ENCODE measurements around the gene SET. TPM values are rescaled to one million over a fixed set of nuclear protein-coding genes. Genes with fewer than 3 reads are reported as not detected.
A peak's percentile ranks its signal among the peaks of the same experiment; 100 is the strongest.
"Not testable (repeated sequence)": the region's sequence is repeated elsewhere in the genome, so short reads cannot be mapped to it uniquely, and the experiment has no call there.

Gene SET
- total and polyA plus RNA-seq, 9 donors: 288 to 388 (median 338) TPM

- Histone ChIP-seq H3K4me1 (ENCODE audit: control insufficient read depth, insufficient read depth, low read length) (peaks cover 26% of the 10 kb centered on the region), H3K27me3 (ENCODE audit: control insufficient read depth, insufficient read depth, low read length) (no peaks in the 10 kb centered on the region), H3K4me3 (ENCODE audit: low read length) (peak overlapping the region; percentile 61), H3K27ac (ENCODE audit: low read length) (peak overlapping the region; percentile 67), H3K36me3 (ENCODE audit: control insufficient read depth, insufficient read depth, low read length) (no peaks in the 10 kb centered on the region), H3K9me3 (replicated peaks; ENCODE audit: control insufficient read depth, low read depth, low read length) (no peaks in the 10 kb centered on the region)
- WGBS (ENCODE audit: insufficient coverage): 3% methylated on average over 13 of the region's 15 CpGs
- peak; percentile 91 for DNase-seq
Measured at GRCh38 chr9:128684325-128685199, 4.5 kb upstream of the SET start.

DNA sequence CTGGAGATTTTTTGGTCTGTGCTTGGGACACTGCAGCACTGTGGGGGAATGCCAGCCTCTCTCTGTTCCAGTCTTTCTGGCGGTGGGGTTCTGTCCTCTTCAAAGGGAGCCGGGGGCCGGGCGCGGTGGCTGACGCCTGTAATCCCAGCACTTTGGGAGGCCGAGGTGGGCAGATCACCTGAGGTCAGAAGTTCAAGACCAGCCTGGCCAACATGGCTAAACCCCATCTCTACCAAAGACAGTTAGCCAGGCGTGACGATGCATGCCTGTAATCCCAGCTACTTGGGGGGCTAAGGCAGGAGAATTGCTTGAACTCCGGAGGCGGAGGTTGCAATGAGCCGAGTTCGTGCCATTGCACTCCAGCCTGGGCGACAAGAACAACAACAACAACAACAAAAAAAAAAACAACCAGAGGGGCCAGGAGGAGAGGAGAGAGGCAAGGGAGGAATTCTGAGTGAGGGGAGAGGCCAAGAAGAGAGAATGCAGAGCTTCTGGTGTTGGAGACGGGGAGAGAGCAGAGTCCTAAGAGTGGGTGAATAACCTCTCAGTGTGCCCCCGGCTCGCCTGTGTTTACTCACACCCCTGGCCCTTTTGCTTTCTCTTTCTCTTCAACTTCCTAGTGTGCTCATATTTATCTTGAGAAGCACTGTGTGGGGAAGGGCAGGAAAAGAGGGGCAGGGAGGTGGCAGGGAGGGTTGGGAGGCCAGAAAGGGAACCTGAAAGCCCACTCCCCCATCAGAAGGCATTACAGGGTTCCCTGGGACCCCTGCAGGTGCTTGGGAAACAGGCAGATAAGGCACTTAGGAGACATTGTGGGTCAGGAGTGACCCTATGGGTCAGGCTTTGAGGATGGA, 3.2 kb upstream of the SET start:
- Histone ChIP-seq H3K27me3 (ENCODE audit: control insufficient read depth, insufficient read depth, low read length) (no peaks in the 10 kb centered on the region), H3K36me3 (ENCODE audit: control insufficient read depth, insufficient read depth, low read length) (no peaks in the 10 kb centered on the region), H3K4me1 (ENCODE audit: control insufficient read depth, insufficient read depth, low read length) (peaks cover 26% of the 10 kb centered on the region), H3K4me3 (ENCODE audit: low read length) (no peak overlapping the region), H3K9me3 (replicated peaks; ENCODE audit: control insufficient read depth, low read depth, low read length) (no peaks in the 10 kb centered on the region), H3K27ac (ENCODE audit: low read length) (peak overlapping the region; percentile 42)
- peak; percentile 43 for DNase-seq
- WGBS (ENCODE audit: insufficient coverage): 43% methylated on average over 1 of the region's 17 CpGs

- Histone ChIP-seq H3K4me1 (ENCODE audit: control insufficient read depth, insufficient read depth, low read length) (peaks cover 26% of the 10 kb centered on the region), H3K27ac (ENCODE audit: low read length) (no peak overlapping the region)
Measured at GRCh38 chr9:128687453-128687852, 1.6 kb upstream of the SET start.

DNA sequence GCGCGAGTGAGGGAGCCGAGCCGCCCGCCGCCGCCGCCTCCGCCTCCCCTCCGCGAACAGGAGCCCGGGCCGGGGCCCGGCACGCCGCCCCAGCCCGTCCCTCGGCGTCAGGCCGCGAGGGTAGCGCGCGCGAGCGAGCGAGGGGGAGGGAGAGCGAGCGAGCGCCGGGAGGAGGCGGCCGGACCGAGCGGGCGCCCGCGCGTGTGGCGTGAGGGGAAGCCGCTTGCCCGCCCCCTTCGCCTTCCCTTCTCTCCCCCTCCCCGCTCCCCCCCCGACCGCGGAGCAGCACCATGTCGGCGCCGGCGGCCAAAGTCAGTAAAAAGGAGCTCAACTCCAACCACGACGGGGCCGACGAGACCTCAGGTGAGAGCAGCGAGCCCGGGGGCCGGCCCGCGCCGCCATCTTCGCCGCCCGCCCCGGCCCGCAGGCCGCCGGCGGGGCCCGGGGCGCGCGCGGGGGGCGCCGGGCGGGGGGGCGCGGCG, 312 bp downstream of the SET start:
- Histone ChIP-seq H3K4me1 (ENCODE audit: control insufficient read depth, insufficient read depth, low read length) (peaks cover 18% of the 10 kb centered on the region), H3K9me3 (replicated peaks; ENCODE audit: control insufficient read depth, low read depth, low read length) (no peaks in the 10 kb centered on the region), H3K36me3 (ENCODE audit: control insufficient read depth, insufficient read depth, low read length) (peaks cover 19% of the 10 kb centered on the region), H3K4me3 (ENCODE audit: low read length) (peak overlapping the region; percentile 59), H3K27me3 (ENCODE audit: control insufficient read depth, insufficient read depth, low read length) (no peaks in the 10 kb centered on the region), H3K27ac (ENCODE audit: low read length) (peak overlapping the region; percentile 90)
- WGBS (ENCODE audit: insufficient coverage): under 1% methylated on average over 35 of the region's 80 CpGs
- DNase-seq: no peak

More at GRCh38 chr9:128687453-128687852, 1.6 kb upstream of the SET start:
- Histone ChIP-seq H3K9me3 (replicated peaks; ENCODE audit: control insufficient read depth, low read depth, low read length) (no peaks in the 10 kb centered on the region), H3K36me3 (ENCODE audit: control insufficient read depth, insufficient read depth, low read length) (peaks cover 9% of the 10 kb centered on the region), H3K4me3 (ENCODE audit: low read length) (no peak overlapping the region), H3K27me3 (ENCODE audit: control insufficient read depth, insufficient read depth, low read length) (no peaks in the 10 kb centered on the region)
- WGBS (ENCODE audit: insufficient coverage): 100% methylated on average over 1 of the region's 4 CpGs
- no peak for DNase-seq

DNA sequence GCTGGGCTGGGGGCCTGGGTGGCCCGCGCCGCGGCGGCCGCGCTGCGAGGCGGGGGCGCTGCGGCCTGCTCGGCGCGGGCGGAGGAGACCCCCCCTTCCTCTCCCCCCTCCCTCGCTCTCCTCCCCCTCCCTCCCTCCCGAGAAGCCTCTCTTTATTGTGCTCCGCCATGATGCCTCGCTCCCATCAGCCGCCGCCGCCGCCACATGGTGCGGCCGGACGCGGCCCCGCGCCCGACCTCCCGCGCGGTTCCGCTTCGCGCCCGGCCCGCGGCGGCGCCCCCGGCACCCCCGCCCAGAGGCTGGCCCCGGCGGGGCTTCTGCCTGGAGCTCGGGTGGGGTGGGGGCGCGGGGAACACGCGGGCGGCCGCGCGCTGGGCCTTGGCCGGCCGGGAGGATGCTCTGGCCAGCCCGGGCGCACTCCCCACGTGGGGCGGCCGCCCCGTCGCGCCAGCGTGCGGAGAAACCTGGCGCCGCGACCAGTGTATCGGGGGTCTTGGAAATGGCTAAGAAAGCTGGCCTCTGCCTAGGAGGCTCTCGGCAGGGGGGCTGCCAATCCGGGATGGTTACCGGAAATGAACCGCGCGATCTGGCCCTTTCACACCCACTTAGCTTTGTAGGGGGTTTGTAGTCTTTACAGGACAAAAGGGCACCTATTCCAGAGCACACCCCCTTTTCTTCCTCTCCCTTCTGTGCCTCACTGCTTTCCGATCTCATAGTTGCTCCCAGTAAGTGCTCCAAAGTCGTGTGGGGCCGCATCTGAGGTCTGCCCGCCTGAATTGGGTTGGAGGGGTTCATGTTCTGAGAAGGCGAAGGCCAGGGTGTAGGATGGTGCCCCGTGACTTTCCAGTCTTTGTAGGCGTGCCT, 1.0 kb downstream of the SET start:
- Histone ChIP-seq H3K27ac (ENCODE audit: low read length) (peak overlapping the region; percentile 78), H3K27me3 (ENCODE audit: control insufficient read depth, insufficient read depth, low read length) (no peaks in the 10 kb centered on the region), H3K4me1 (ENCODE audit: control insufficient read depth, insufficient read depth, low read length) (peaks cover 11% of the 10 kb centered on the region), H3K4me3 (ENCODE audit: low read length) (peak overlapping the region; percentile 75), H3K36me3 (ENCODE audit: control insufficient read depth, insufficient read depth, low read length) (peaks cover 21% of the 10 kb centered on the region), H3K9me3 (replicated peaks; ENCODE audit: control insufficient read depth, low read depth, low read length) (no peaks in the 10 kb centered on the region)
- DNase-seq: peak; percentile 81
- under 1% methylated on average over 53 of the region's 83 CpGs for WGBS (ENCODE audit: insufficient coverage)

DNA sequence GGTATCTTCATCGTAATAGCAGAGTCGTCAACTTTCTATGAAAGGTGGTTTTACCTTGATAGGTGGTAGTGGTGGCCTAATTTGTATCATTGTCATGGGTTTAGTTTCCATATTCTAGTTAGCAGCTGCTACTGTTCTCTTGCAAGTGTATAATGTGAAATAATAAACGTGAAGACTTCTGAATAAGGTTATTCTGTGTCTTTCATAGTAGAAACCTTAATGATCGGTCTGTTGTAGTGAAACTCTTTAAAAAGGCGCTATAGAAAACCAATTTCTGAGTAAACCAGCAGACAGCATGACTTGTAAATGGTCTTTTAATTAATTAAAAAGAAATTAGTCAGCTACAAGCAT, 1.6 kb downstream of the SET start:
- Histone ChIP-seq H3K27ac (ENCODE audit: low read length) (peak overlapping the region; percentile 78), H3K27me3 (ENCODE audit: control insufficient read depth, insufficient read depth, low read length) (no peaks in the 10 kb centered on the region), H3K9me3 (replicated peaks; ENCODE audit: control insufficient read depth, low read depth, low read length) (no peaks in the 10 kb centered on the region), H3K36me3 (ENCODE audit: control insufficient read depth, insufficient read depth, low read length) (peaks cover 23% of the 10 kb centered on the region), H3K4me3 (ENCODE audit: low read length) (peak overlapping the region; percentile 75), H3K4me1 (ENCODE audit: control insufficient read depth, insufficient read depth, low read length) (peaks cover 7% of the 10 kb centered on the region)
- no peak for DNase-seq
- WGBS (ENCODE audit: insufficient coverage): 0% methylated on average over 2 of the region's 5 CpGs

DNA sequence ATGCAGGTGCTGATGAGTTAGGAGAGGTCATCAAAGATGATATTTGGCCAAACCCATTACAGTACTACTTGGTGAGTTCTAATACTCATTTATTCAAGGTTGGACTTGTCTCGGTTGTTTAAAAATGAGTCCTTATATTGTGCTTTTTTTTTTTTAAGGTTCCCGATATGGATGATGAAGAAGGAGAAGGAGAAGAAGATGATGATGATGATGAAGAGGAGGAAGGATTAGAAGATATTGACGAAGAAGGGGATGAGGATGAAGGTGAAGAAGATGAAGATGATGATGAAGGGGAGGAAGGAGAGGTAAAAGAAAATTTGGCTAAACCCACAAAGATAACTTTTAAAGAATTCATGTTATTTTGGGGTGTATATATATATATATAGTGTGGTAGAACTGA, 4.7 kb downstream of the SET start:
- H3K27ac ChIP-seq (ENCODE audit: low read length); DNase-seq; H3K4me3 ChIP-seq (ENCODE audit: low read length); H3K27me3 ChIP-seq (ENCODE audit: control insufficient read depth, insufficient read depth, low read length); H3K4me1 ChIP-seq (ENCODE audit: control insufficient read depth, insufficient read depth, low read length); H3K9me3 ChIP-seq (replicated peaks; ENCODE audit: control insufficient read depth, low read depth, low read length): not testable (repeated sequence)
- peaks cover 37% of the 10 kb centered on the region for H3K36me3 ChIP-seq (ENCODE audit: control insufficient read depth, insufficient read depth, low read length)
- 73% methylated on average over 2 of the region's 3 CpGs for WGBS (ENCODE audit: insufficient coverage)

GRCh38 chr9:128694344-128694743, 5.3 kb downstream of the SET start:
- WGBS (ENCODE audit: insufficient coverage): no CpG with 5 or more reads among the region's 6 CpGs
- DNase-seq: no peak
- Histone ChIP-seq H3K27me3 (ENCODE audit: control insufficient read depth, insufficient read depth, low read length) (no peaks in the 10 kb centered on the region), H3K4me3 (ENCODE audit: low read length) (no peak overlapping the region), H3K4me1 (ENCODE audit: control insufficient read depth, insufficient read depth, low read length) (no peaks in the 10 kb centered on the region), H3K27ac (ENCODE audit: low read length) (no peak overlapping the region), H3K9me3 (replicated peaks; ENCODE audit: control insufficient read depth, low read depth, low read length) (no peaks in the 10 kb centered on the region), H3K36me3 (ENCODE audit: control insufficient read depth, insufficient read depth, low read length) (peaks cover 37% of the 10 kb centered on the region)

DNA sequence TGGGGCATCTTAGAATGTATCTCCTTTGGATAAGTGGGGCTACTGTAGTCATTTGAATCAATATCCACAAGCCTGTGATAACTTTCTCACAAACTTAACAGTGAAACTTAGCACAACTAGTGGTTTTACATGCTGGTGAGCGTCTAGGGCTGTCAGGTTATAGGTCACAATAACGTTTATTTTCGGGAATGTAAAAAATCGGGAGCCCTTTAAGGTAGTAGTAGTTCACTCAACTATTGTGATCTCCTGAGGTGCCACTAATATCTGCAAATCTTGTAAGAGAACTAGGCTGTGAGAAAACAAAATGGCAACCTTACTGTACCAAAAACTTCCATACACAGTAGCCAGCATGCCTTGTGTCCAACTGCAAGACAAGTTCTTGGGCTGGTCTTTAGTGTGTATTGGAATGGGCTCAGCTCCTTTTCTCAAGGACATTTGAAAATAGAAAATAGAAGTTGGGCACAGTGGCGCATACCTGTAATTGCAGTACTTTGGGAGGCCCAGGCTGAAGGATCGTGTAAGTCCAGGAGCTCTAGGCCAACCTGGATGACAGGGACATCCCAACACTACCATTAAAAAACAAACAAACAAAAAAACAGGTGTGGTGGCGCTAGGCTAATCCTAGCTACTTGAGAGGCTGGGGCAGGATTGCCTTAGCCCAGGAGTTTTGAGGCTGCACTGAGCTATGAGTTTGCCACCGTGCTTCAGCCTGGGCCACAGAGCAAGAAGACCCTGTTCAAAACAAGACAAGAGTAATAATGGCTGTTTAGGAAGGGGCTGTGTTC, 8.1 kb downstream of the SET start:
- H3K36me3 ChIP-seq (ENCODE audit: control insufficient read depth, insufficient read depth, low read length): peaks cover 30% of the 10 kb centered on the region
- no peak for DNase-seq
- no peaks in the 10 kb centered on the region for H3K27me3 ChIP-seq (ENCODE audit: control insufficient read depth, insufficient read depth, low read length)
- no peak overlapping the region for H3K27ac ChIP-seq (ENCODE audit: low read length)
- peaks cover 2% of the 10 kb centered on the region for H3K4me1 ChIP-seq (ENCODE audit: control insufficient read depth, insufficient read depth, low read length)
- no peaks in the 10 kb centered on the region for H3K9me3 ChIP-seq (replicated peaks; ENCODE audit: control insufficient read depth, low read depth, low read length)
- 52% methylated on average over 2 of the region's 8 CpGs for WGBS (ENCODE audit: insufficient coverage)
- no peak overlapping the region for H3K4me3 ChIP-seq (ENCODE audit: low read length)
